Ovary (tissue), 3 donors: ENCODE measurements around the gene MAPKAP1.

Experiments used
- EP300 ChIP-seq: sonication (generic); formaldehyde crosslinking; IDR thresholded peaks from one replicate; pipeline ENCODE4 v1.6.1; 2017; ENCODE audit warnings: antibody characterized with exemption
- TF ChIP-seq, protein P1 (sequence below), 3 donors: fragments of 450-650 bp in 2 of 3; fragments of 200-600 bp in 1 of 3; IDR thresholded peaks; one replicate each; pipeline versions ENCODE4 v1.5.1 to v1.8.0; 2016 to 2022; ENCODE audit warnings: antibody characterized with exemption in 3 of 3, mild to moderate bottlenecking in 1 of 3
- donor health status: DM: no; HTN: no; CAD: no.

DNA sequence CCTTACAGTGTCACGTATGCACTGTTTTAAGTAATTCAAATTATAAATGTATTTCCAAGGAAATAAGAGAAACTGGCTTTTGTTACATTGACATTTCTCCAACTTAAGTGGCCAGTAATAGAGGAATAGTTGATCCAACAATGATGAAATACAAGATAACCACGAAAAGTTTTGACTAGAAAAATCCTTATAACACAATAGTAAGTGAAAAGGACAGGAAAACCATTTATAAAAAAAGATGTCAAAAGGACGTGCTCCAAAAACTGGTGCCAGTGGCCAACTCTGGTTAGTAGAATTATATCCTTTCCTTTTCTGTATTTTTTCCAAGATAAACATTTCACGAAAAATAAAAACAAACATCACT lies 234.5 kb downstream of the MAPKAP1 start:
- TF ChIP-seq, protein P1, sequence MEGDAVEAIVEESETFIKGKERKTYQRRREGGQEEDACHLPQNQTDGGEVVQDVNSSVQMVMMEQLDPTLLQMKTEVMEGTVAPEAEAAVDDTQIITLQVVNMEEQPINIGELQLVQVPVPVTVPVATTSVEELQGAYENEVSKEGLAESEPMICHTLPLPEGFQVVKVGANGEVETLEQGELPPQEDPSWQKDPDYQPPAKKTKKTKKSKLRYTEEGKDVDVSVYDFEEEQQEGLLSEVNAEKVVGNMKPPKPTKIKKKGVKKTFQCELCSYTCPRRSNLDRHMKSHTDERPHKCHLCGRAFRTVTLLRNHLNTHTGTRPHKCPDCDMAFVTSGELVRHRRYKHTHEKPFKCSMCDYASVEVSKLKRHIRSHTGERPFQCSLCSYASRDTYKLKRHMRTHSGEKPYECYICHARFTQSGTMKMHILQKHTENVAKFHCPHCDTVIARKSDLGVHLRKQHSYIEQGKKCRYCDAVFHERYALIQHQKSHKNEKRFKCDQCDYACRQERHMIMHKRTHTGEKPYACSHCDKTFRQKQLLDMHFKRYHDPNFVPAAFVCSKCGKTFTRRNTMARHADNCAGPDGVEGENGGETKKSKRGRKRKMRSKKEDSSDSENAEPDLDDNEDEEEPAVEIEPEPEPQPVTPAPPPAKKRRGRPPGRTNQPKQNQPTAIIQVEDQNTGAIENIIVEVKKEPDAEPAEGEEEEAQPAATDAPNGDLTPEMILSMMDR (IDR thresholded peaks at IDR 0.05): no peak
- no peak for TF ChIP-seq EP300
